ENCODE measurements around the gene IL3RA. TPM values are rescaled to one million over a fixed set of nuclear protein-coding genes. Genes with fewer than 3 reads are reported as not detected.

Gene IL3RA
- total RNA-seq, 2 donors from 2014 or later = 2.4 to 3.2 TPM

DNA sequence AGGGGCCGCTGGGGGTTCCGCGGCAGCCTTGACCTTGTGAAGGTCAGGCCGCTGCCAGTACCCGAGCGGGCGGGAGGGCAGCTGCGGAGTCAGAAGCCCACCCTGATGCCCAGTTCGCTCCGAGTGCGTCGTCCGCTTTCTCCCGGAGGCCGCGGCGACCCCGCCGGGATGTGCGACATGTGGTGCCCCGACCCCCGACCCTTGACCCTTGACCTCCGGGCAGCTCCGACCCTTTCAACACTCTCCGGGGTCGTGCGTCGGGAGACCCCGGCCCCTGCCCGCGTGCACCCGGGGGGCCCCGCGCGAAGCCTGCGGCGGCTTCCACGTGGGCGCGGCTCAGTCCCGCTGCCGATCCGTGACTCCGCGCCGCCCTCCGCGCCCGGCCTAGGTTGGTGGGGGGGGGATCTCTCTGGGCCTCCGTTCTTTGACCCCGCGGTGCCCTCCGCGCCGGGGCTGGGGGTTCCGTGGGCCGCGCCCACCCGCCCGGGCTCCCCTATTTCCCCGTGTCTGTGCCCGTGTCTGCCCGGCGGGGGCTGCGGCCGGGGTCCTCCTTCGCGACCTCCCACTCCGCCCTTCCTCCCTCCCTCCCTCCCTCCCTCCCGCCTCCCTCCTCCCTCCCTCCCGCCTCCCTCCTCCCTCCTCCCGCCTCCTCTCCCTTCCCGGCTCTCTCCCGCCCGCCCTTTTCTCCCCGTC lies 55.9 kb downstream of the IL3RA start:
- H3K27ac ChIP-seq = peak overlapping the region; percentile 98 to 100
- TF ChIP-seq CTCF (IDR thresholded peaks at IDR 0.05) = no peak
- peaks cover 34% of the 10 kb centered on the region for H3K36me3 ChIP-seq
- H3K4me1 ChIP-seq = peaks cover 0 to 44% of the 10 kb centered on the region in 2 donors
- peak overlapping the region; percentile 99 to 100 for H3K4me3 ChIP-seq
- H3K9me3 ChIP-seq = no peaks in the 10 kb centered on the region
- H3K27me3 ChIP-seq = no peaks in the 10 kb centered on the region
- no peak for DNase-seq (ENCODE audit: low spot score)

GRCh38 chrX:1393871-1394615 lies 57.5 kb downstream of the IL3RA start:
- H3K27me3 ChIP-seq = no peaks in the 10 kb centered on the region
- no peak overlapping the region for H3K4me3 ChIP-seq
- peaks cover 0 to 29% of the 10 kb centered on the region in 2 donors for H3K4me1 ChIP-seq
- no peak for DNase-seq (ENCODE audit: low spot score)
- no peak for TF ChIP-seq CTCF (IDR thresholded peaks at IDR 0.05)
- no peaks in the 10 kb centered on the region for H3K9me3 ChIP-seq
- H3K36me3 ChIP-seq = peaks cover 19% of the 10 kb centered on the region
- no peak overlapping the region for H3K27ac ChIP-seq

DNA sequence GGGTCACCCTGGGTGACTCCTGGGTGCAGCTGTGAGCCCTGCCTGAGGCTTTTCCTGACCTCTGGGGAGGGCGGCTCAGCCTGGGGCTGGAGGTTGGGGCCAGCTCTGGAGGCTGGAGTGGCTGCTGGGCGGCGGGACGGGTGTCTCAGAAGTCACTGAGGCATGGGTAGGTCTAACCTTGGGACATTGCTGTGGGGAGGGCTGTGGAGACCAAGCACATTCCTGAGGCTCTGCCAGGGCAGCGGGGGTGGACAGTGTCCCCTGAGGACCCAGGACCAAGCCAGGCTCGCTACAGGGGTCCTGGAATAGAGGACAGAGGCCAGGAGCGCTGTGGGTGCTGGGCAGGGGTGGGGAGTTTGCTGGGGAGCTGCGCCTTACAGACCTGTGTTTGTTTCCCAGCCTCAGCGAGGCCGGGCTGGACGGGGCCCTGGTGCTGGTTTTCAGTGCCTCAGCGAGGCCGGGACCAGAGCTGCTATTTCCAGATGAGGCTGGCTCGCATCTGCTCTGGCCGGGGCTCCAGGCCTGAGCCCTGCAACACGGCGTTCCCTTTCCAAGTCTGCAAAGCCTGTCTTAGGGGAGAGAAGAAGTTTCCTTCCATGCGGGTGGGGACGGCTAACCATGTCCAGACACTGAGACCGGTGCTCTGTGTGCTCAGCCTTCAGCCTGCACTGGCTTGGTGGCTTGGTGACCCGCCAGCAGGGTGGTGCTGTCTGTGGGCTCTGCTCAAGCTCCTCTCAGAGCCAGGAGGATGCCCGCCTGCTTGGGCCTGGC lies 58.3 kb downstream of the IL3RA start:
- peaks cover 0 to 20% of the 10 kb centered on the region in 2 donors for H3K4me1 ChIP-seq
- no peak for TF ChIP-seq CTCF (IDR thresholded peaks at IDR 0.05)
- no peak for DNase-seq (ENCODE audit: low spot score)
- no peak overlapping the region for H3K27ac ChIP-seq
- H3K27me3 ChIP-seq = no peaks in the 10 kb centered on the region
- peaks cover 12% of the 10 kb centered on the region for H3K36me3 ChIP-seq
- H3K9me3 ChIP-seq = no peaks in the 10 kb centered on the region
- H3K4me3 ChIP-seq = no peak overlapping the region

- DNase-seq (ENCODE audit: low spot score) = no peak
- H3K27me3 ChIP-seq = no peaks in the 10 kb centered on the region
- H3K9me3 ChIP-seq = no peaks in the 10 kb centered on the region
- H3K27ac ChIP-seq = no peak overlapping the region
- H3K4me1 ChIP-seq = peaks cover 0 to 12% of the 10 kb centered on the region in 2 donors
- TF ChIP-seq CTCF (IDR thresholded peaks at IDR 0.05) = no peak
- no peak overlapping the region for H3K4me3 ChIP-seq
- H3K36me3 ChIP-seq = peaks cover 3% of the 10 kb centered on the region
These were observed 59.1 kb downstream of the IL3RA start for GRCh38 chrX:1395646-1396216.

GRCh38 chrX:1397001-1397400 lies 60.4 kb downstream of the IL3RA start:
- Histone ChIP-seq H3K9me3 (no peaks in the 10 kb centered on the region), H3K27ac (no peak overlapping the region), H3K36me3 (no peaks in the 10 kb centered on the region), H3K27me3 (no peaks in the 10 kb centered on the region), H3K4me3 (no peak overlapping the region), H3K4me1 (peaks cover 0 to 6% of the 10 kb centered on the region in 2 donors)
- no peak for TF ChIP-seq CTCF (IDR thresholded peaks at IDR 0.05)
- no peak for DNase-seq (ENCODE audit: low spot score)
